OCI-LY1 (cell line): ENCODE measurements around the gene CEP78.

ENCODE experiments used
- CTCF ChIP-seq: fragments of 200-600 bp; sonication (generic), shearing (Covaris generic); IDR thresholded peaks from 2 replicates; pipeline ENCODE4 v1.5.1; 2017; ENCODE audit warnings: mild to moderate bottlenecking, antibody characterized with exemption, low read length, moderate library complexity, mixed read lengths
- EZH2 ChIP-seq: fragments of 200-600 bp; sonication (generic), shearing (Covaris generic); IDR thresholded peaks from 2 replicates; pipeline ENCODE4 v1.8.0; 2017; ENCODE audit warnings: borderline replicate concordance, mixed run types, mild to moderate bottlenecking, antibody characterized with exemption, low read length, moderate library complexity, mixed read lengths

GRCh38 chr9:78307360-78307759 lies 71.5 kb downstream of the CEP78 start:
- TF ChIP-seq CTCF (no peak), EZH2 (no peak)
